HEK293T (cell line): Measurements from ENCODE around the gene MICU1.

Experiments used
- CTBP1 ChIP-seq: fragments of 450-650 bp; IDR thresholded peaks from 2 replicates; pipeline ENCODE4 v1.6.1; 2016; ENCODE audit warnings: borderline replicate concordance
- PKNOX1 ChIP-seq: fragments of 450-650 bp; IDR thresholded peaks from 2 replicates; pipeline ENCODE4 v1.6.1; 2016

GRCh38 chr10:72659694-72660093 is 33.8 kb upstream of the MICU1 start:
- TF ChIP-seq PKNOX1 (no peak), CTBP1 (no peak)
